Medulla oblongata (tissue), 1 donor: ENCODE measurements around the gene CHRNE.

Source experiments
- DNase-seq: peaks from one replicate; pipeline ENCODE4 v3.0.0-alpha.2; 2015; ENCODE audit errors: extremely low spot score

The CHRNE gene

DNA sequence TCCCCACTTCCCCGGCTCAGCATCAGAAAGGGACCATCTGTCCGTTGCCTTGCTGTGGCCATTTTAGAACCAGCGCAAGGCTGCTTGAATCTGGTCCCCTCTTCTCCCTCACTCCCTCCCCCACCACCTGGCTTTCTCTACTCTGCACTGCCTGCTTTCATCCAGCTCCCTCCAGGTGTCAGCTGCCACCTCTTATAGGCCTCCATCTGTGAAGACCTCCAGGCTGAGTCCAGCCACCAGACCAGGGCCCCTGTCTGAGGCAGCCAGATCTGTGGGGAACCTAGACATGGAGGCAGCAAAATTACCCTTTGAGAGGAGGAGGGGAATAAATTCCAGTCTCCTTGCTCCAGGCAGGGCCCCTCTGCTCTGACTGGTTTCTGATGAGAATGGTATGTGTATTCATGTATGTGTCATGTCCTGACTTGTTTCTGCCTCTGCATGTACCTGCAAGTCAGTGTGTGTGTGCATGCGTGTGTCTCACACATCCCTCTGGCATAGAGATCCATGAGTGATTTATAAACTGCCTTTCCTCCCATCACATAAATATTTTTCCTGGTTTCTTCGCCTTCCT, 48.7 kb downstream of the CHRNE start:
- DNase-seq = no peak

DNA sequence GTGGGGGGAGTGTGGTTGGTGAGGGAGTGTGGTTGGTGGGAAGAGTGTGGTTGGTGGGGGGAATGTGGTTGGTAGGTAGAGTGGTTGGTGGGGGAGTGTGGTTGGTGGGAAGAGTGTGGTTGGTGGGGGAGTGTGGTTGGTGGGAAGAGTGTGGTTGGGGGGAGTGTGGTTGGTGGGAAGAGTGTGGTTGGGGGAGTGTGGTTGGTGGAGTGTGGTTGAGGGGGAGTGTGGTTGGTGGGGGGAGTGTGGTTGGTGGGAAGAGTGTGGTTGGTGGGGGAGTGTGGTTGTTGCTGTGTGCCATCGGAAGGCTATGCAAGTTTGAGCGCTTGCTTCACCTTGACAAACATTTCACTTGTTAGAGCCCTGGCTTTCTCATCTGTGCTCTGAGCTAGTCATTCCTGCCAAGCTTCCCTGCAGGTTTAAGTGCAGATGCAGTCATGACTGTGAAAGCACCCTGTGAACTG, 49.7 kb downstream of the CHRNE start:
- DNase-seq = no peak

DNA sequence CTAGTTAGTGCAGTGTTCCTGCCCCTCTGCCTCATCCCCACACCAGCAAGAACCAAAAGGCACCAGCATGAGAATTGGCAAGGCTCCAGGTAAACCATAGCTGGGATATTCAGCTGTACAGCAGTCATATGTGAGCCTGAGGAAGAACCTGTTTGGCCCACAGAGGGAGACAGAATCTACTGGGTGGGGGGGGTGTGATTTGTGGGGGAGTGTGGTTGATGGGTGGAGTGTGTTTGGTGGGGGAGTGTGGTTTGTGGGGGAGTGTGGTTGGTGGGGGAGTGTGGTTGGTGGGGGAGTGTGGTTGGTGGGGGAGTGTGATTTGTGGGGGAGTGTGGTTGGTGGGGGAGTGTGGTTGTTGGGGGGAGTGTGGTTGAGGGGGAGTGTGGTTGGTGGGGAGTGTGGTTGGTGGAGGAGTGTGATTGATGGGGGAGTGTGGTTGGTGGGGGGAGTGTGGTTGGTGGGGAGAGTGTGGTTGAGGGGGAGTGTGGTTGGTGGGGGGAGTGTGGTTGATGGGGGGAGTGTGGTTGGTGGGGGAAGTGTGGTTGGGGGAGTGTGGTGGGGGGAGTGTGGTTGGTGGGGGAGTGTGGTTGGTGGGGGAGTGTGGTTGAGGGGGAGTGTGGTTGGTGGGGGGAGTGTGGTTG, 50.2 kb downstream of the CHRNE start:
- no peak for DNase-seq

DNA sequence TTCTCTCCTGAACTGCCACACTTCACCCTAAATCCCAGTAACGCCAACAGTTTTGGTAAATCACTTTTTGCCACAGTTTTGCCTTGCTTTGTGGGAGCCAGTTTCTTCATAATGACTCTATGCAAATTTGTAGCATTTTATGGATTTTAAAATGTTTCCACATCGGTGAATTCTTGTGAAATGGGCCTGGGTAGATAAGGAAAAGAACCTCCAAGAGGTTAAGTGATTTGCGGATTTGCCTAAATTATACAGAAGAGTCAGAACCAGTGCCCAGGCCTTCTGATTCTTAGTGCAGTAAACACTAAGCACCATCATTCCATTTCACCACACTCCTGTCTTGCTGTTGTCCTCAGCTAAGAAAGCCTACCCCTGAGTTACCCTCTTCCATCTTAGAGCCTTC, 51.8 kb downstream of the CHRNE start:
- DNase-seq = no peak

DNA sequence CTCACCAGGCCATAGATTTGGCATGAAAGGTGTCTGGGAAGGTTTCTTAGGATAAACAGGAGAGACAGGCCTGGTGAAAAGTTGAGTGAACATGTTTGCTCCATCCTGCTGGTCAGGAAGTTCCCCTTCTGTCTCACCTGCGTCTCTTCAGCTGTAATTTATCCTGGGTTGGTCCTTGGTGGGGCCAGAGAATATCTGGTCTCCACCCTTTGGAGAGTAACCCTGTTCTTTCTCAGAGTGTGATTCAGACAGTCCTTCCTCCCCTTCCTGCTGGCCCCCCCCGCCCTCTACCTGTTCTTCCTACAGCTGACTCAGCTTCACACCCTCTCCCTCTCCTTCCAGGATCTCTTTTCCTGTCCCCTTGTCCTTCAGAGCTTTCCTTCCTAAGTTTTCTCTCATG, 52.7 kb downstream of the CHRNE start:
- DNase-seq = no peak

DNA sequence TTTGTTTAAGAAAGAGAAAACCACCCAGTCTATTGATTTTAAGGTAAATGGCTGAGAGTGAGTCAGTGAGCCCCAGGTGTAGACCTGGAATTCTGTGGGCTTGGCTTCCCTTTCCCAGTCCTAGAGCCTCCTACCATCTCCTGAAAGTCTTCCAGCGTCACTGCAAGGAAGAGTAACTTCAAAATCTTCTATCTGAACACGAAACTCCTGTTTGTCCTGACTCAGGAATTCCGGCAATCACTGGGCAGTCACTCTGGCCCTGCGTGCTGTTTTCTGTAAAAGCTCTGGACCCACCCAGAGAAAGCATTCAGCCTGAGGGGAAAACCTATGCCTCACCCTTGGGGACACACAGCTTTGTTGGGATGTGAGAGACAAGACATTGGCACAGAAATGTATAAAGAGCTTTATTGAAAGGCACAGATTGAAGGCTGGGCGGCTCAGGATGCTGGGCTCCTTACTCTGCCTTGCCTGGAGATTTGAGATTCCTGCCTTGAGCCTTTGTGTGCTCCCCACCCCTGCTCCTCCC, 53.8 kb downstream of the CHRNE start:
- no peak for DNase-seq
